MCF 10A (cell line): ENCODE measurements around the gene HECW1. TPM values are rescaled to one million over a fixed set of nuclear protein-coding genes. Genes with fewer than 3 reads are reported as not detected.
A peak's percentile ranks its signal among the peaks of the same experiment; 100 is the strongest.

Experiments used
- BruUV-seq: library from RNA; stranded (reverse); fragments of 400-500 nt; replicated peaks from 2 replicates; lab custom pipeline; 2021; lab: Mats Ljungman, UMichigan
- CTCF ChIA-PET: fragments of 300-600 bp; sonication (Branson Sonifier 250); formaldehyde crosslinking; extraction: SDS; loops from one replicate; lab custom pipeline; 2021; ENCODE audit warnings: antibody characterized with exemption, inconsistent platforms; lab: Yijun Ruan, JAX
- POLR2A ChIA-PET: fragments of 300-600, 350-650 bp; sonication (Branson Sonifier 250); formaldehyde crosslinking; extraction: SDS; loops from one replicate; lab custom pipeline; 2020; ENCODE audit warnings: antibody characterized with exemption, inconsistent platforms; lab: Yijun Ruan, JAX
- DNase-seq: peaks from one replicate; pipeline ENCODE4 v3.0.0-alpha.2; 2018; ENCODE audit not compliant: unreplicated experiment
- H3K27ac Mint-ChIP-seq: one replicate; pipeline ENCODE4 v1.8.0; 2022; ENCODE audit warnings: mild to moderate bottlenecking, low read depth, mixed read lengths; ENCODE audit not compliant: unreplicated experiment
- H3K27me3 Mint-ChIP-seq: one replicate; pipeline ENCODE4 v1.8.0; 2022; ENCODE audit warnings: mixed read lengths; ENCODE audit not compliant: insufficient read depth, unreplicated experiment
- H3K36me3 Mint-ChIP-seq: one replicate; pipeline ENCODE4 v1.8.0; 2022; ENCODE audit warnings: mild to moderate bottlenecking, moderate library complexity, mixed read lengths; ENCODE audit not compliant: insufficient read depth, unreplicated experiment
- H3K4me1 Mint-ChIP-seq: one replicate; pipeline ENCODE4 v1.8.0; 2022; ENCODE audit warnings: mixed read lengths; ENCODE audit not compliant: insufficient read depth, unreplicated experiment
- H3K4me3 Mint-ChIP-seq: one replicate; pipeline ENCODE4 v1.8.0; 2022; ENCODE audit warnings: mild to moderate bottlenecking, moderate library complexity, mixed read lengths; ENCODE audit not compliant: unreplicated experiment
- H3K9me3 Mint-ChIP-seq: one replicate; pipeline ENCODE4 v1.8.0; 2022; ENCODE audit warnings: mixed read lengths; ENCODE audit not compliant: unreplicated experiment
- intact Hi-C: fragments of 100-400 bp; cut with micrococcal nuclease; formaldehyde crosslinking; loops from 2 replicates; pipeline ENCODE4 v1.14.1; 2022
- total RNA-seq: library from RNA; stranded (reverse); gene quantifications from 2 replicates; pipeline ENCODE4 v1.2.3, GENCODE V29; 2022
- TF ChIP-seq, protein P1 (sequence below): fragments of 200-600 bp; IDR thresholded peaks from one replicate; pipeline ENCODE4 v1.8.0; 2022; ENCODE audit warnings: antibody characterized with exemption, mild to moderate bottlenecking; ENCODE audit not compliant: unreplicated experiment

Gene HECW1
- total RNA-seq, 1 experiment from 2014 or later: not detected

DNA sequence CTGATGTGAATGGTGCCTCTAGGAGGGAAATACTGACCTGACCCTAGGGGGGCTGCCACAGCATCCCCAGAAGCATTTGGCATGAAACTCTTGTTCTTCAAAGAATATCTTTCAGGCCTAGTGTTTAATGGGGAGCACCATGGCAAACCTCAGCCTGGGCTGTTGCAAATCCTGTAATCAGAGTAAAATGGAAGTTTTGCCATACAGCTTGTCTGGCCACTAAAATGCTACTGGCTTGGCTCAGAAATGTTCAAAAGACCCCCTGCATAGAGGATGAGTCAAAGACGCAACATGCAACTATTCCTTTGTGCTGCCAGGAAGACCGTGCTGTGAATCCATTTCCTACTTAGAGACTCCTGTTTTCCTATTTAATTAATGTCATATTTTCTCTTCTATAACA is 26.7 kb downstream of the HECW1 start:
- TF ChIP-seq, protein P1, sequence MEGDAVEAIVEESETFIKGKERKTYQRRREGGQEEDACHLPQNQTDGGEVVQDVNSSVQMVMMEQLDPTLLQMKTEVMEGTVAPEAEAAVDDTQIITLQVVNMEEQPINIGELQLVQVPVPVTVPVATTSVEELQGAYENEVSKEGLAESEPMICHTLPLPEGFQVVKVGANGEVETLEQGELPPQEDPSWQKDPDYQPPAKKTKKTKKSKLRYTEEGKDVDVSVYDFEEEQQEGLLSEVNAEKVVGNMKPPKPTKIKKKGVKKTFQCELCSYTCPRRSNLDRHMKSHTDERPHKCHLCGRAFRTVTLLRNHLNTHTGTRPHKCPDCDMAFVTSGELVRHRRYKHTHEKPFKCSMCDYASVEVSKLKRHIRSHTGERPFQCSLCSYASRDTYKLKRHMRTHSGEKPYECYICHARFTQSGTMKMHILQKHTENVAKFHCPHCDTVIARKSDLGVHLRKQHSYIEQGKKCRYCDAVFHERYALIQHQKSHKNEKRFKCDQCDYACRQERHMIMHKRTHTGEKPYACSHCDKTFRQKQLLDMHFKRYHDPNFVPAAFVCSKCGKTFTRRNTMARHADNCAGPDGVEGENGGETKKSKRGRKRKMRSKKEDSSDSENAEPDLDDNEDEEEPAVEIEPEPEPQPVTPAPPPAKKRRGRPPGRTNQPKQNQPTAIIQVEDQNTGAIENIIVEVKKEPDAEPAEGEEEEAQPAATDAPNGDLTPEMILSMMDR: no peak
- no TSS peak for BruUV-seq
- ChIA-PET CTCF (interaction anchor here (0.7 kb wide), 1 partner anchor 17 kb away, joined by 3 read pairs; no protein-coding TSS in a partner anchor), POLR2A (no interaction called here)
- Mint-ChIP-seq H3K9me3 (no peaks in the 10 kb centered on the region), H3K4me1 (peaks cover 10% of the 10 kb centered on the region), H3K4me3 (no peak overlapping the region), H3K36me3 (no peaks in the 10 kb centered on the region), H3K27me3 (no peaks in the 10 kb centered on the region), H3K27ac (no peak overlapping the region)
- no peak for DNase-seq
- intact Hi-C loops: no loop called here

DNA sequence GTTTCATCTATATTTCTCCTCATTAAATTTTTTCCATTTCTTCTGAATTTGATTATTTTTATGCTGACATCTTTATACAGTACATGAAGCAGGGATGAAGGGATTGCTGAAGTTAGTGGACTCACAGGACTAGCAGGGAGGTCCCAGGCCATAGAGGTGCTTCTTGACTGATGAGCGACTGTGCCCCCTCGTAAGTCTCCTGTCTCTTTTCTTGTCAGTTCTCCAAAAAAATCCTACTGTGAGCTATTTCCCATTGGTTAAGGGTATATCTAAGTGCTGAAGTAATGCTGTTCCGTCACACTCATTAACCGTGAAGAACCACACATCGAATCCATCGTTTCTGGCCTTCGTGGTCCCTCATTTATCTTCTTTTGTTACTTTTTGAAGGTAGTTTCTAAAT is 27.7 kb downstream of the HECW1 start:
- Mint-ChIP-seq H3K4me1 (peaks cover 9% of the 10 kb centered on the region), H3K27ac (no peak overlapping the region), H3K36me3 (no peaks in the 10 kb centered on the region), H3K9me3 (no peaks in the 10 kb centered on the region), H3K27me3 (no peaks in the 10 kb centered on the region), H3K4me3 (no peak overlapping the region)
- no TSS peak for BruUV-seq
- TF ChIP-seq, protein P1: no peak
- POLR2A ChIA-PET: no interaction called here
- CTCF ChIA-PET: interaction anchor here (0.6 to 1.3 kb wide), 2 partner anchors 13 to 199 kb away, joined by 4 to 5 read pairs; no protein-coding TSS in a partner anchor
- intact Hi-C loops: no loop called here
- no peak for DNase-seq

DNA sequence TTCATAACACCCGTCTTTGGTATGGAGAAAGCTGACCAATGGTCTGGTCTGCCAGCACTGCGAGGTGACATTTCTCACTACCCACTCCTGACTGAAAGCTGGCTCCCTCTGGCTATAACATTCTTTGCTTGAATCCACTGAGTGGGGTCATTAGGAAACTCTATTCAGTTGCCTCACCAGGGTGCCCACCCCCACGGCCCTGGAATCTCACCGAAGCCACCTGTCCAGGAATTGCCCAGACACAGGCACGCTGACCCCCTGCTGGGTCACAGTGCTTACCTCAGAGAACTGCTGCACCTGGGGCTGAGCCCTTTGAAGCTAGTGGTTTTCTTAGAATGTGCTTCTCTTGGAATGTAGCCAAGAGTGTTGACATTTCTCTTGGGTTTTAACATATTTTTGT is 28.6 kb downstream of the HECW1 start:
- no peak overlapping the region for H3K4me3 Mint-ChIP-seq
- TF ChIP-seq, protein P1: no peak
- H3K9me3 Mint-ChIP-seq: no peaks in the 10 kb centered on the region
- ChIA-PET CTCF (interaction anchor here (0.6 to 1.3 kb wide), 3 partner anchors 70 to 200 kb away, joined by 3 to 5 read pairs (median 4); no protein-coding TSS in a partner anchor), POLR2A (interaction anchor here (0.9 kb wide), 1 partner anchor 12 kb away, joined by 3 read pairs; no protein-coding TSS in a partner anchor)
- H3K27me3 Mint-ChIP-seq: no peaks in the 10 kb centered on the region
- H3K27ac Mint-ChIP-seq: no peak overlapping the region
- H3K4me1 Mint-ChIP-seq: peaks cover 8% of the 10 kb centered on the region
- intact Hi-C loops: no loop called here
- no TSS peak for BruUV-seq
- H3K36me3 Mint-ChIP-seq: no peaks in the 10 kb centered on the region
- DNase-seq: peak; percentile 73

DNA sequence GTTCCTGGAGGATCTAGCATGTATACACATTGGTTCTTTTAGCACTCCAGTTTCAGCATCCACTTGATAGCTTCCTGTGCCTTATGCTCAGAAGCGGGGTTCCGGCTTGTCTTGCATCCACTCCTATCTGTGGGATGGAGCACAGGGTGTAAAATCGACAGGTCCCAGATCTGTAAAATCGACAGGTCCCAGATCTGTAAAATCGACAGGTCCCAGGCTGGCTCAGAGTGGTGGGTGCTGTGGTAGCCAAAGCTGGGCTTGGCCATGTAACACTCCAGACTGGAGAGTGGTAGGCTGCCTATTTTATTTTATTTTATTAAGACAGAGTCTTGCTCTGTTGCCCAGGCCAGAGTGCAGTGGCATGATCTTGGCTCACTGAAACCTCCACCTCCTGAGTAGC is 30.3 kb downstream of the HECW1 start:
- no peak overlapping the region for H3K27ac Mint-ChIP-seq
- CTCF ChIA-PET: interaction anchor here (0.9 to 1.4 kb wide), 2 partner anchors 48 to 118 kb away, joined by 3 to 4 read pairs; no protein-coding TSS in a partner anchor
- TF ChIP-seq, protein P1: no peak
- no peaks in the 10 kb centered on the region for H3K36me3 Mint-ChIP-seq
- no peak for DNase-seq
- no peak overlapping the region for H3K4me3 Mint-ChIP-seq
- POLR2A ChIA-PET: no interaction called here
- BruUV-seq: no TSS peak
- no peaks in the 10 kb centered on the region for H3K27me3 Mint-ChIP-seq
- intact Hi-C loops: no loop called here
- H3K4me1 Mint-ChIP-seq: peaks cover 9% of the 10 kb centered on the region
- no peaks in the 10 kb centered on the region for H3K9me3 Mint-ChIP-seq
